CD14-positive monocyte (primary cell): ENCODE measurements around the gene CDKN2B-AS1. TPM values are rescaled to one million over a fixed set of nuclear protein-coding genes. Genes with fewer than 3 reads are reported as not detected.
A peak's percentile ranks its signal among the peaks of the same experiment; 100 is the strongest.

Experiments used
- DNase-seq, 3 donors: peaks; one replicate each; pipeline ENCODE4 v3.0.0-alpha.2; 2011 to 2022
- H2AFZ ChIP-seq: 2 replicates; pipeline ENCODE4 v1.6.0; 2012; ENCODE audit warnings: mild to moderate bottlenecking, low read depth, low read length, inconsistent platforms; ENCODE audit not compliant: insufficient read depth, poor library complexity, severe bottlenecking
- H3K27ac ChIP-seq, 2 donors: 1 replicate in 1 of 2; 2 replicates in 1 of 2; pipeline ENCODE4 v1.5.1; 2012 to 2013; ENCODE audit warnings: low read length in 2 of 2, control low read depth in 1 of 2, inconsistent platforms in 1 of 2, low read depth in 1 of 2, mild to moderate bottlenecking in 1 of 2
- H3K27me3 ChIP-seq, 2 donors: one replicate each; pipeline versions ENCODE4 v1.6.0 to v1.6.1; 2011 to 2013; ENCODE audit warnings: low read length in 2 of 2; ENCODE audit not compliant: control insufficient read depth in 2 of 2, insufficient read depth in 2 of 2
- H3K36me3 ChIP-seq, 2 donors: replicated peaks in 1 of 2; 1 replicate in 1 of 2; 2 replicates in 1 of 2; pipeline versions ENCODE4 v1.5.1 to v1.6.1; 2012 to 2013; ENCODE audit warnings: low read length in 2 of 2, control low read depth in 1 of 2, inconsistent platforms in 1 of 2, mild to moderate bottlenecking in 1 of 2; ENCODE audit not compliant: insufficient read depth in 2 of 2, control insufficient read depth in 1 of 2
- H3K4me1 ChIP-seq, 2 donors: 1 replicate in 1 of 2; 2 replicates in 1 of 2; pipeline versions ENCODE4 v1.5.1 to v1.6.1; 2012 to 2013; ENCODE audit warnings: low read length in 2 of 2, control low read depth in 1 of 2, inconsistent platforms in 1 of 2, mild to moderate bottlenecking in 1 of 2, moderate library complexity in 1 of 2; ENCODE audit not compliant: insufficient read depth in 2 of 2, control insufficient read depth in 1 of 2
- H3K4me2 ChIP-seq: replicated peaks from 2 replicates; pipeline ENCODE3; 2012; ENCODE audit warnings: low read length, moderate library complexity, mild to moderate bottlenecking; ENCODE audit not compliant: poor library complexity, severe bottlenecking; ENCODE audit errors: extremely low read depth
- H3K4me3 ChIP-seq, 3 experiments: fragments of 200-600 bp in 1 of 3; sonication (generic) in 1 of 3; replicated peaks in 1 of 3; 1 replicate in 2 of 3; 2 replicates in 1 of 3; pipeline ENCODE4 v1.5.1; 2011 to 2013; ENCODE audit warnings: low read length in 3 of 3, mild to moderate bottlenecking in 3 of 3, control low read depth in 2 of 3, low read depth in 2 of 3, inconsistent platforms in 1 of 3, moderate library complexity in 1 of 3
- H3K79me2 ChIP-seq: 2 replicates; pipeline ENCODE4 v1.6.0; 2012; ENCODE audit warnings: mild to moderate bottlenecking, control low read depth, inconsistent platforms, low read length, moderate library complexity; ENCODE audit not compliant: insufficient read depth
- H3K9ac ChIP-seq: 2 replicates; pipeline ENCODE4 v1.6.0; 2017; ENCODE audit warnings: low read length, mild to moderate bottlenecking; ENCODE audit not compliant: insufficient read depth, poor library complexity, severe bottlenecking
- H3K9me3 ChIP-seq, 2 donors: replicated peaks in 1 of 2; 1 replicate in 1 of 2; 2 replicates in 1 of 2; pipeline versions ENCODE4 v1.5.1 to v1.6.1; 2012 to 2013; ENCODE audit warnings: low read length in 2 of 2, control low read depth in 1 of 2; ENCODE audit not compliant: control insufficient read depth in 1 of 2, insufficient read depth in 1 of 2
- H4K20me1 ChIP-seq: 2 replicates; pipeline ENCODE4 v1.6.0; 2012; ENCODE audit warnings: mild to moderate bottlenecking, low read length, control low read depth, moderate library complexity; ENCODE audit not compliant: insufficient read depth
- H3K27ac Mint-ChIP-seq, 7 donors: one replicate each; pipeline ENCODE4 v1.8.0; 2020; ENCODE audit warnings: mild to moderate bottlenecking in 7 of 7, mixed read lengths in 7 of 7, moderate library complexity in 6 of 7, inconsistent platforms in 2 of 7
- H3K27me3 Mint-ChIP-seq, 3 donors: one replicate each; pipeline ENCODE4 v1.8.0; 2021 to 2022; ENCODE audit warnings: low read depth in 3 of 3, mild to moderate bottlenecking in 3 of 3, mixed read lengths in 3 of 3, moderate library complexity in 3 of 3, inconsistent platforms in 1 of 3
- H3K36me3 Mint-ChIP-seq, 2 donors: one replicate each; pipeline ENCODE4 v1.8.0; 2020; ENCODE audit warnings: mixed read lengths in 2 of 2, inconsistent platforms in 1 of 2, mild to moderate bottlenecking in 1 of 2
- H3K4me1 Mint-ChIP-seq: one replicate; pipeline ENCODE4 v1.8.0; 2020; ENCODE audit warnings: mild to moderate bottlenecking, mixed read lengths
- H3K4me3 Mint-ChIP-seq, 2 donors: one replicate each; pipeline ENCODE4 v1.8.0; 2020; ENCODE audit warnings: mild to moderate bottlenecking in 2 of 2, mixed read lengths in 2 of 2, moderate library complexity in 1 of 2
- H3K9me3 Mint-ChIP-seq, 7 donors: one replicate each; pipeline ENCODE4 v1.8.0; 2020 to 2022; ENCODE audit warnings: mixed read lengths in 7 of 7, mild to moderate bottlenecking in 6 of 7, moderate library complexity in 6 of 7, inconsistent platforms in 2 of 7
- WGBS: methylation state at CpG from one replicate; pipeline ENCODE4 v1.1.5; 2013; ENCODE audit warnings: missing lambda C conversion rate; ENCODE audit not compliant: insufficient coverage; 5-methylcytosine and 5-hydroxymethylcytosine counted together
- intact Hi-C, 2 donors: fragments of 100-400 bp; cut with micrococcal nuclease; formaldehyde crosslinking; loops; one replicate each; pipeline versions ENCODE4 v1.15.0 to v1.15.1; 2023
- polyA plus RNA-seq, 3 donors: library from polyadenylated mRNA; depleted of rRNA in 1 of 3; unstranded in 2 of 3; stranded (reverse) in 1 of 3; fragments of 300-500 nt in 2 of 3; fragments of >200 nt in 1 of 3; fragmentation: Illumina TruSeq in 2 of 3; gene quantifications; 1 replicate in 2 of 3; 2 replicates in 1 of 3; pipeline ENCODE4 v1.2.3, GENCODE V29; 2012 to 2021
- TF ChIP-seq, protein P1 (sequence below): fragments of 200-600 bp; IDR thresholded peaks from one replicate; pipeline ENCODE4 v1.8.0; 2022; ENCODE audit warnings: antibody characterized with exemption, mild to moderate bottlenecking

Gene CDKN2B-AS1
- polyA plus RNA-seq, 3 donors = 0.35 to 0.55 (median 0.50) TPM

DNA sequence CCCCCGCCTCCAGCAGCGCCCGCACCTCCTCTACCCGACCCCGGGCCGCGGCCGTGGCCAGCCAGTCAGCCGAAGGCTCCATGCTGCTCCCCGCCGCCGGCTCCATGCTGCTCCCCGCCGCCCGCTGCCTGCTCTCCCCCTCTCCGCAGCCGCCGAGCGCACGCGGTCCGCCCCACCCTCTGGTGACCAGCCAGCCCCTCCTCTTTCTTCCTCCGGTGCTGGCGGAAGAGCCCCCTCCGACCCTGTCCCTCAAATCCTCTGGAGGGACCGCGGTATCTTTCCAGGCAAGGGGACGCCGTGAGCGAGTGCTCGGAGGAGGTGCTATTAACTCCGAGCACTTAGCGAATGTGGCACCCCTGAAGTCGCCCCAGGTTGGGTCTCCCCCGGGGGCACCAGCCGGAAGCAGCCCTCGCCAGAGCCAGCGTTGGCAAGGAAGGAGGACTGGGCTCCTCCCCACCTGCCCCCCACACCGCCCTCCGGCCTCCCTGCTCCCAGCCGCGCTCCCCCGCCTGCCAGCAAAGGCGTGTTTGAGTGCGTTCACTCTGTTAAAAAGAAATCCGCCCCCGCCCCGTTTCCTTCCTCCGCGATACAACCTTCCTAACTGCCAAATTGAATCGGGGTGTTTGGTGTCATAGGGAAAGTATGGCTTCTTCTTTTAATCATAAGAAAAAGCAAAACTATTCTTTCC, 19.7 kb upstream of the CDKN2B-AS1 start:
- H4K20me1 ChIP-seq = no peaks in the 10 kb centered on the region
- peak in 1 of 3 donors; percentile 28 for DNase-seq
- Mint-ChIP-seq H3K4me1 (peaks cover 42% of the 10 kb centered on the region), H3K27ac (peak overlapping the region in 1 of 7 donors; percentile 19), H3K4me3 (peak overlapping the region; percentile 70 to 90), H3K36me3 (peaks cover 15 to 19% of the 10 kb centered on the region in 2 donors), H3K27me3 (peaks cover 92 to 95% (median 94%) of the 10 kb centered on the region in 3 donors), H3K9me3 (peaks cover 4 to 53% (median 37%) of the 10 kb centered on the region in 7 donors)
- H3K9me3 ChIP-seq = peaks cover 7 to 46% of the 10 kb centered on the region in 2 donors
- no peak overlapping the region for H3K27ac ChIP-seq
- TF ChIP-seq, protein P1, sequence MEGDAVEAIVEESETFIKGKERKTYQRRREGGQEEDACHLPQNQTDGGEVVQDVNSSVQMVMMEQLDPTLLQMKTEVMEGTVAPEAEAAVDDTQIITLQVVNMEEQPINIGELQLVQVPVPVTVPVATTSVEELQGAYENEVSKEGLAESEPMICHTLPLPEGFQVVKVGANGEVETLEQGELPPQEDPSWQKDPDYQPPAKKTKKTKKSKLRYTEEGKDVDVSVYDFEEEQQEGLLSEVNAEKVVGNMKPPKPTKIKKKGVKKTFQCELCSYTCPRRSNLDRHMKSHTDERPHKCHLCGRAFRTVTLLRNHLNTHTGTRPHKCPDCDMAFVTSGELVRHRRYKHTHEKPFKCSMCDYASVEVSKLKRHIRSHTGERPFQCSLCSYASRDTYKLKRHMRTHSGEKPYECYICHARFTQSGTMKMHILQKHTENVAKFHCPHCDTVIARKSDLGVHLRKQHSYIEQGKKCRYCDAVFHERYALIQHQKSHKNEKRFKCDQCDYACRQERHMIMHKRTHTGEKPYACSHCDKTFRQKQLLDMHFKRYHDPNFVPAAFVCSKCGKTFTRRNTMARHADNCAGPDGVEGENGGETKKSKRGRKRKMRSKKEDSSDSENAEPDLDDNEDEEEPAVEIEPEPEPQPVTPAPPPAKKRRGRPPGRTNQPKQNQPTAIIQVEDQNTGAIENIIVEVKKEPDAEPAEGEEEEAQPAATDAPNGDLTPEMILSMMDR = no peak
- peaks cover 97 to 99% of the 10 kb centered on the region in 2 donors for H3K27me3 ChIP-seq
- no peaks in the 10 kb centered on the region for H3K79me2 ChIP-seq
- no peaks in the 10 kb centered on the region for H3K36me3 ChIP-seq
- peaks cover 19 to 24% of the 10 kb centered on the region in 2 donors for H3K4me1 ChIP-seq
- peak overlapping the region; percentile 75 for H2AFZ ChIP-seq
- no peak overlapping the region for H3K9ac ChIP-seq
- under 1% methylated on average over 38 of the region's 51 CpGs for WGBS
- peak overlapping the region; percentile 2 to 69 (median 36) for H3K4me3 ChIP-seq
- intact Hi-C loops = no loop called here
- peak overlapping the region; percentile 77 for H3K4me2 ChIP-seq

DNA sequence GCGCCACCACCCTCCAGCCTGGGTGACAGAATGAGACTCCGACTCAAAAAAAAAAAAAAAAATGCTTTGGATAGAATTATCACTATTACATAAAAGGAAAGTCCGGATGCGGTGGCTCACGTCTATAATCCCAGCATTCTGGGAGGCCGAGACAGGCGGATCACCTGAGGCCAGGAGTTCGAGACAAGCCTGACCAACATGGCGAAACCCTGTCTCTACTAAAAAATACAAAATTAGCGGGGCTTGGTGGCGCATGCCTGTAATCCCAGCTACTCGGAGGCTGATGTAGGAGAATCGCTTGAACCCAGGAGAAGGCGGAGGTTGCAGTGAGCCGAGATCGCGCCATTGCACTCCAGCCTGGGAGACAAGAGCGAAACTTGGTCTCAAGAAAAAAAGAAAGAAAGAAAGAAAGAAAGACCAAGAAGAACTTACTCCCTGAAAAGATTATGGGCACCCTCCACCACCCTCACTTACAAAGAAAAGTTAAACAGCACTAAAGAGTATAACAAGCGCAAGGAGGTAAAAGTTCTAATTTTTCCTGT, 18.2 kb upstream of the CDKN2B-AS1 start:
- peak overlapping the region in 1 of 7 donors; percentile 27 for H3K27ac Mint-ChIP-seq
- H3K4me3 Mint-ChIP-seq = peak overlapping the region in 1 of 2 donors; percentile 85

More for the DNA sequence above, 18.2 kb upstream of the CDKN2B-AS1 start:
- Mint-ChIP-seq H3K36me3 (peaks cover 4 to 10% of the 10 kb centered on the region in 2 donors), H3K27me3 (peaks cover 79 to 89% (median 88%) of the 10 kb centered on the region in 3 donors), H3K9me3 (peaks cover 4 to 41% (median 32%) of the 10 kb centered on the region in 7 donors), H3K4me1 (peaks cover 31% of the 10 kb centered on the region)
- Histone ChIP-seq H3K36me3 (no peaks in the 10 kb centered on the region), H2AFZ (no peak overlapping the region), H3K4me3 (no peak overlapping the region), H3K4me1 (peaks cover 14 to 16% of the 10 kb centered on the region in 2 donors), H3K9ac (no peak overlapping the region), H3K4me2 (no peak overlapping the region), H4K20me1 (no peaks in the 10 kb centered on the region), H3K79me2 (no peaks in the 10 kb centered on the region), H3K9me3 (peaks cover 0 to 33% of the 10 kb centered on the region in 2 donors), H3K27ac (no peak overlapping the region), H3K27me3 (peaks cover 90 to 96% of the 10 kb centered on the region in 2 donors)
- intact Hi-C loops = no loop called here
- no CpG with 5 or more reads among the region's 19 CpGs for WGBS
- no peak for DNase-seq
- TF ChIP-seq, protein P1 = no peak
